Smooth muscle cell (in vitro differentiated cells): Measurements from ENCODE around the gene CUL1. TPM values are rescaled to one million over a fixed set of nuclear protein-coding genes. Genes with fewer than 3 reads are reported as not detected.

Source experiments
- DNase-seq: peaks from one replicate; lab custom pipeline; 2025; ENCODE audit not compliant: unreplicated experiment; lab: John Stamatoyannopoulos, UW
- H2AFZ ChIP-seq: fragments of 200-600 bp; sonication (generic); 2 replicates; pipeline ENCODE4 v1.6.0; 2016; ENCODE audit warnings: antibody characterized with exemption, low read depth, mild to moderate bottlenecking
- H3F3A ChIP-seq: fragments of 200-600 bp; sonication (generic); 2 replicates; pipeline ENCODE4 v1.6.0; 2017; ENCODE audit warnings: antibody characterized with exemption, low read depth
- H3K27ac ChIP-seq: fragments of 200-600 bp; sonication (generic); 2 replicates; pipeline ENCODE4 v1.5.1; 2016; ENCODE audit warnings: low read depth, mild to moderate bottlenecking
- H3K27me3 ChIP-seq: fragments of 200-600 bp; sonication (generic); 2 replicates; pipeline ENCODE4 v1.6.1; 2016; ENCODE audit warnings: low read depth, mild to moderate bottlenecking
- H3K36me3 ChIP-seq: fragments of 200-600 bp; sonication (generic); 2 replicates; pipeline ENCODE4 v1.5.1; 2016; ENCODE audit warnings: low read depth
- H3K4me1 ChIP-seq: fragments of 200-600 bp; sonication (generic); 2 replicates; pipeline ENCODE4 v1.5.1; 2016; ENCODE audit warnings: low read depth
- H3K4me2 ChIP-seq: fragments of 200-600 bp; sonication (generic); 2 replicates; pipeline ENCODE4 v1.6.0; 2016; ENCODE audit warnings: mild to moderate bottlenecking
- H3K4me3 ChIP-seq: fragments of 200-600 bp; sonication (generic); 2 replicates; pipeline ENCODE4 v1.5.1; 2016; ENCODE audit warnings: mild to moderate bottlenecking
- H3K79me2 ChIP-seq: fragments of 200-600 bp; sonication (generic); 2 replicates; pipeline ENCODE4 v1.6.0; 2016; ENCODE audit warnings: low read depth, mild to moderate bottlenecking
- H3K9ac ChIP-seq: fragments of 200-600 bp; sonication (generic); 2 replicates; pipeline ENCODE4 v1.6.0; 2016; ENCODE audit warnings: low read depth
- H3K9me3 ChIP-seq: fragments of 200-600 bp; sonication (generic); replicated peaks from 2 replicates; pipeline ENCODE4 v1.5.1; 2016; ENCODE audit warnings: low read depth
- H4K20me1 ChIP-seq: fragments of 200-600 bp; sonication (generic); 2 replicates; pipeline ENCODE4 v1.6.0; 2016; ENCODE audit warnings: low read depth
- WGBS: methylation state at CpG from one replicate; pipeline ENCODE4 v1.1.7; 2016; ENCODE audit warnings: low lambda C conversion rate; 5-methylcytosine and 5-hydroxymethylcytosine counted together
- polyA plus RNA-seq: library from polyadenylated mRNA; unstranded; fragments of >200 nt; fragmentation: Nextera tagmentation; extraction: Ambion mirVana; gene quantifications from 2 replicates; pipeline ENCODE4 v1.2.1, GENCODE V29; 2016
- total RNA-seq: library from RNA; depleted of rRNA; stranded (reverse); fragments of >200 nt; gene quantifications from 2 replicates; pipeline ENCODE4 v1.2.3, GENCODE V29; 2014
- TF ChIP-seq, protein P1 (sequence below): fragments of 200-600 bp; sonication (generic); IDR thresholded peaks from 2 replicates; pipeline ENCODE4 v1.5.1; 2017; ENCODE audit warnings: borderline replicate concordance, mild to moderate bottlenecking, antibody characterized with exemption; ENCODE audit not compliant: insufficient read depth, poor library complexity, severe bottlenecking

Gene CUL1
- total and polyA plus RNA-seq, 2 experiments from 2014 or later, result 38.2 to 44.8 TPM

DNA sequence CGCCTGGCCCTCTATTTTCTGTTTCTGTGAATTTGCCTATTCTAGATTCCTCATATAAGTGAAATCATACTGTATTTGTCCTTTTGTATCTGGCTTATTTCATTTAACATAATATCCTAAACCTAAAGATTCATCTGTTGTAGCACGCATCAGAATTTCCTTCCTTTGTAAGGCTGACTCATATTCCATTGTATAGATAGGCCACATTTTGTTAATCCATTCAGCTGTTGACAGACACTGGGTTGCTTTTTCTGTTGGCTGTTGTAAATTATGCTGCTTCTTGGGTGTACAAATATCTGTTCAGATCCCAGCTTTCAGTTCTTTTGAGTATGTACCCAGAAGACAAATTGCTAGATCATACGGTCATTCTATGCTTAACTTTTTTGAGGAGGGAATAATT, 28.8 kb upstream of the CUL1 start:
- no peak for DNase-seq
- Histone ChIP-seq H4K20me1 (no peaks in the 10 kb centered on the region), H3K36me3 (no peaks in the 10 kb centered on the region), H3K27ac (no peak overlapping the region), H3K27me3 (no peaks in the 10 kb centered on the region), H3F3A (no peaks in the 10 kb centered on the region), H2AFZ (no peak overlapping the region), H3K9ac (no peak overlapping the region), H3K4me2 (no peak overlapping the region), H3K79me2 (no peaks in the 10 kb centered on the region), H3K4me1 (no peaks in the 10 kb centered on the region), H3K4me3 (no peak overlapping the region), H3K9me3 (no peaks in the 10 kb centered on the region)
- TF ChIP-seq, protein P1, sequence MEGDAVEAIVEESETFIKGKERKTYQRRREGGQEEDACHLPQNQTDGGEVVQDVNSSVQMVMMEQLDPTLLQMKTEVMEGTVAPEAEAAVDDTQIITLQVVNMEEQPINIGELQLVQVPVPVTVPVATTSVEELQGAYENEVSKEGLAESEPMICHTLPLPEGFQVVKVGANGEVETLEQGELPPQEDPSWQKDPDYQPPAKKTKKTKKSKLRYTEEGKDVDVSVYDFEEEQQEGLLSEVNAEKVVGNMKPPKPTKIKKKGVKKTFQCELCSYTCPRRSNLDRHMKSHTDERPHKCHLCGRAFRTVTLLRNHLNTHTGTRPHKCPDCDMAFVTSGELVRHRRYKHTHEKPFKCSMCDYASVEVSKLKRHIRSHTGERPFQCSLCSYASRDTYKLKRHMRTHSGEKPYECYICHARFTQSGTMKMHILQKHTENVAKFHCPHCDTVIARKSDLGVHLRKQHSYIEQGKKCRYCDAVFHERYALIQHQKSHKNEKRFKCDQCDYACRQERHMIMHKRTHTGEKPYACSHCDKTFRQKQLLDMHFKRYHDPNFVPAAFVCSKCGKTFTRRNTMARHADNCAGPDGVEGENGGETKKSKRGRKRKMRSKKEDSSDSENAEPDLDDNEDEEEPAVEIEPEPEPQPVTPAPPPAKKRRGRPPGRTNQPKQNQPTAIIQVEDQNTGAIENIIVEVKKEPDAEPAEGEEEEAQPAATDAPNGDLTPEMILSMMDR, result no peak
- 80% methylated on average over 3 of the region's 3 CpGs for WGBS

DNA sequence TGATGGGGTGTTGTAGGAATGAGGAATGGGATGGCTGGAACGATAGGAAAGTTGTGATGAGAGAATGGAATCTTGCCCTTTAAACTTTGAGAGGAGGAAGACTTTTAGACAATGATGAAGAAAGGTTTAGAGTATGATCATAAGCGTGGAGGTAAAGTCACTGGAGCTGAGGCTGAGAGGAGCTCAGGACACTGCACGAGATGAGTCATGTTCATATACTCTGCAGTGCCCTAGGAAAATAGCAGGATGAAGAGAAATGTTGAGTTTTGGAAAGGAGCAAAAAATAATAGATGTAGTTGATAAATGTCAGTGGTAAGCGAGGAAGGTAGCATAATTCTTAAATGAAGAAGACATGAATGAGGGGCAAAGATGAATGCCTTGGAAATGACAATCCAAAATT, 28.3 kb upstream of the CUL1 start:
- no peaks in the 10 kb centered on the region for H3K4me1 ChIP-seq
- H2AFZ ChIP-seq, result no peak overlapping the region
- H4K20me1 ChIP-seq, result no peaks in the 10 kb centered on the region
- H3K4me2 ChIP-seq, result no peak overlapping the region
- no peaks in the 10 kb centered on the region for H3F3A ChIP-seq
- H3K9me3 ChIP-seq, result no peaks in the 10 kb centered on the region
- H3K4me3 ChIP-seq, result no peak overlapping the region
- TF ChIP-seq, protein P1, result no peak
- no peak for DNase-seq
- WGBS, result 81% methylated on average over 4 of the region's 4 CpGs
- H3K27ac ChIP-seq, result no peak overlapping the region
- no peaks in the 10 kb centered on the region for H3K36me3 ChIP-seq
- H3K79me2 ChIP-seq, result no peaks in the 10 kb centered on the region
- no peak overlapping the region for H3K9ac ChIP-seq
- H3K27me3 ChIP-seq, result no peaks in the 10 kb centered on the region

DNA sequence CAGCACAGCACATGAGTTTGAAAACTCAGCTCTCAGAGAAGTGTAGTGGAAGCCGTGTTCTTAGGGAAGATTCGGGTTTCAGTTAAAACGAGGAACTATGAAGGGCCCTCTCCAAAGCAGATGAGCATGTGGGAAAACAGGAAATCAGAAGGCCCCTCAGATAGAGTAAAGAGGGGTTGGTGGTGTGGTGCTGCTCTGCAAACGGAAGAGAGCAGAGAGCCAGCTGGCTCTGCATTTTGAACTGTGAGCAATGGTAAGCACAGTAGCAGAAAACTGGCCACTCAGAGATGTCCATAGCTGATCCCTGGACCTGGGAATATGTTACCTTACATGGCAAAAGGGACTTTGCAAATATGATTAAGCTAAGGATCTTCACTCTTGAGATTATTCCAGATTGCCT, 27.9 kb upstream of the CUL1 start:
- H3K27me3 ChIP-seq, result no peaks in the 10 kb centered on the region
- H3K27ac ChIP-seq, result no peak overlapping the region
- no peaks in the 10 kb centered on the region for H3K79me2 ChIP-seq
- no peaks in the 10 kb centered on the region for H4K20me1 ChIP-seq
- H3K36me3 ChIP-seq, result no peaks in the 10 kb centered on the region
- no peak for DNase-seq
- no peak overlapping the region for H2AFZ ChIP-seq
- no peak overlapping the region for H3K9ac ChIP-seq
- 91% methylated on average over 4 of the region's 4 CpGs for WGBS
- H3K9me3 ChIP-seq, result no peaks in the 10 kb centered on the region
- H3K4me3 ChIP-seq, result no peak overlapping the region
- H3K4me2 ChIP-seq, result no peak overlapping the region
- no peaks in the 10 kb centered on the region for H3F3A ChIP-seq
- TF ChIP-seq, protein P1, result no peak
- no peaks in the 10 kb centered on the region for H3K4me1 ChIP-seq

GRCh38 chr7:148672041-148672440, 26.7 kb upstream of the CUL1 start:
- no peaks in the 10 kb centered on the region for H3K4me1 ChIP-seq
- no peak overlapping the region for H2AFZ ChIP-seq
- H3K27me3 ChIP-seq, result no peaks in the 10 kb centered on the region
- H4K20me1 ChIP-seq, result no peaks in the 10 kb centered on the region
- H3K9ac ChIP-seq, result no peak overlapping the region
- DNase-seq, result no peak
- H3K4me3 ChIP-seq, result no peak overlapping the region
- H3K4me2 ChIP-seq, result no peak overlapping the region
- no peaks in the 10 kb centered on the region for H3K79me2 ChIP-seq
- H3K36me3 ChIP-seq, result no peaks in the 10 kb centered on the region
- no peaks in the 10 kb centered on the region for H3F3A ChIP-seq
- H3K9me3 ChIP-seq, result no peaks in the 10 kb centered on the region
- WGBS, result 96% methylated on average over 2 of the region's 2 CpGs
- TF ChIP-seq, protein P1, result no peak
- no peak overlapping the region for H3K27ac ChIP-seq
